Hepatocyte (in vitro differentiated cells): ENCODE measurements around the gene INSR. TPM values are rescaled to one million over a fixed set of nuclear protein-coding genes. Genes with fewer than 3 reads are reported as not detected.

Experiments
- DNase-seq: peaks from one replicate; pipeline ENCODE4 v3.0.0-alpha.2; 2016; ENCODE audit warnings: low spot score
- H2AFZ ChIP-seq: fragments of 200-600 bp; sonication (generic); 2 replicates; pipeline ENCODE4 v1.6.0; 2016; ENCODE audit warnings: antibody characterized with exemption, mild to moderate bottlenecking
- H3K27ac ChIP-seq: fragments of 200-600 bp; sonication (generic); 2 replicates; pipeline ENCODE4 v1.5.1; 2016; ENCODE audit warnings: mild to moderate bottlenecking
- H3K27me3 ChIP-seq: fragments of 200-600 bp; sonication (generic); 2 replicates; pipeline ENCODE4 v1.6.1; 2016
- H3K36me3 ChIP-seq: fragments of 200-600 bp; sonication (generic); replicated peaks from 2 replicates; pipeline ENCODE4 v1.5.1; 2016; ENCODE audit warnings: low read depth; ENCODE audit not compliant: insufficient read depth
- H3K4me1 ChIP-seq: fragments of 200-600 bp; sonication (generic); 2 replicates; pipeline ENCODE4 v1.5.1; 2016; ENCODE audit warnings: mild to moderate bottlenecking, moderate library complexity; ENCODE audit not compliant: insufficient read depth
- H3K4me2 ChIP-seq: fragments of 200-600 bp; sonication (generic); 2 replicates; pipeline ENCODE4 v1.6.0; 2016
- H3K4me3 ChIP-seq: fragments of 200-600 bp; sonication (generic); 2 replicates; pipeline ENCODE4 v1.5.1; 2016; ENCODE audit warnings: mild to moderate bottlenecking
- H3K79me2 ChIP-seq: fragments of 200-600 bp; sonication (generic); 2 replicates; pipeline ENCODE4 v1.6.0; 2017; ENCODE audit warnings: mild to moderate bottlenecking
- H3K9me2 ChIP-seq: fragments of 200-600 bp; sonication (generic); replicated peaks from 2 replicates; pipeline ENCODE4 v1.6.0; 2017; ENCODE audit warnings: mild to moderate bottlenecking; ENCODE audit not compliant: insufficient read depth
- H3K9me3 ChIP-seq: fragments of 200-600 bp; sonication (generic); 2 replicates; pipeline ENCODE4 v1.5.1; 2016; ENCODE audit warnings: low read depth, mild to moderate bottlenecking
- H4K20me1 ChIP-seq: fragments of 200-600 bp; sonication (generic); 2 replicates; pipeline ENCODE4 v1.6.0; 2016; ENCODE audit warnings: mild to moderate bottlenecking; ENCODE audit not compliant: insufficient read depth, poor library complexity, severe bottlenecking
- EZH2 ChIP-seq: fragments of 200-600 bp; sonication (generic); IDR thresholded peaks from 2 replicates; pipeline ENCODE4 v1.6.1; 2016; ENCODE audit warnings: antibody characterized with exemption, mild to moderate bottlenecking, borderline replicate concordance
- EZH2phosphoT487 ChIP-seq: fragments of 200-600 bp; sonication (generic); IDR thresholded peaks from one replicate; pipeline ENCODE4 v1.6.1; 2018; ENCODE audit warnings: antibody characterized with exemption, mild to moderate bottlenecking, low read depth, moderate library complexity; ENCODE audit not compliant: unreplicated experiment, severe bottlenecking
- WGBS: methylation state at CpG from one replicate; pipeline ENCODE4 v1.1.6; 2016; ENCODE audit warnings: low lambda C conversion rate; ENCODE audit errors: missing lambda C conversion rate; 5-methylcytosine and 5-hydroxymethylcytosine counted together
- polyA plus RNA-seq: library from polyadenylated mRNA; unstranded; fragments of >200 nt; fragmentation: Nextera tagmentation; extraction: Ambion mirVana; gene quantifications from 2 replicates; pipeline ENCODE4 v1.2.1, GENCODE V29; 2016
- total RNA-seq: library from RNA; depleted of rRNA; stranded (reverse); fragments of >200 nt; gene quantifications from 2 replicates; pipeline ENCODE4 v1.2.3, GENCODE V29; 2014
- TF ChIP-seq, protein P1 (sequence below): fragments of 200-600 bp; sonication (generic); IDR thresholded peaks from 2 replicates; pipeline ENCODE4 v1.5.1; 2016; ENCODE audit warnings: antibody characterized with exemption, mild to moderate bottlenecking; ENCODE audit not compliant: poor library complexity

INSR gene
- total and polyA plus RNA-seq, 2 experiments from 2014 or later = 17.0 to 59.0 TPM

DNA sequence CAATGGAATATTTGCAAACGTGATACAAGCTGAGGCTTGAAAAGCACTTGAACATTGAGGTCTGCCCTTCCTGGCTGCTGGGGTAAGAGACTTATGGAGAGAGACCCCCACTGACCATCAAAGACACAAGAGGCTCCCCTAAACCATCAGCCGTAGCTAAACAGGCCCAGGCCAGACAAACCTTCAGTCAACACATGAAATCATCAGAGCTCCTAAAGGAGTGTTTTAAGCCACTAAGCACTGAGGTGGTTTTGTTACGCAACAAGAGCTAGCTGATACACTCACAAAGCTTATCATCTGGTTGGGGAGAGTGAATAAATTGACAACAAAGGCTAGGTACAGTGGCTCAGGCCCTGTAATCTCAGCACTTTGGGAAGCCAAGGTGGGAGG lies 114.3 kb downstream of the INSR start:
- Histone ChIP-seq H3K4me3 (no peak overlapping the region), H2AFZ (no peak overlapping the region), H3K27ac (no peak overlapping the region), H3K79me2 (peaks cover 11% of the 10 kb centered on the region), H3K9me3 (no peaks in the 10 kb centered on the region), H3K36me3 (no peaks in the 10 kb centered on the region), H3K27me3 (no peaks in the 10 kb centered on the region), H4K20me1 (peaks cover 7% of the 10 kb centered on the region), H3K9me2 (no peaks in the 10 kb centered on the region), H3K4me1 (peaks cover 20% of the 10 kb centered on the region), H3K4me2 (no peak overlapping the region)
- WGBS = 66% methylated on average over 3 of the region's 3 CpGs
- DNase-seq = no peak
- no peak for TF ChIP-seq EZH2phosphoT487
- TF ChIP-seq EZH2 = no peak
- TF ChIP-seq, protein P1, sequence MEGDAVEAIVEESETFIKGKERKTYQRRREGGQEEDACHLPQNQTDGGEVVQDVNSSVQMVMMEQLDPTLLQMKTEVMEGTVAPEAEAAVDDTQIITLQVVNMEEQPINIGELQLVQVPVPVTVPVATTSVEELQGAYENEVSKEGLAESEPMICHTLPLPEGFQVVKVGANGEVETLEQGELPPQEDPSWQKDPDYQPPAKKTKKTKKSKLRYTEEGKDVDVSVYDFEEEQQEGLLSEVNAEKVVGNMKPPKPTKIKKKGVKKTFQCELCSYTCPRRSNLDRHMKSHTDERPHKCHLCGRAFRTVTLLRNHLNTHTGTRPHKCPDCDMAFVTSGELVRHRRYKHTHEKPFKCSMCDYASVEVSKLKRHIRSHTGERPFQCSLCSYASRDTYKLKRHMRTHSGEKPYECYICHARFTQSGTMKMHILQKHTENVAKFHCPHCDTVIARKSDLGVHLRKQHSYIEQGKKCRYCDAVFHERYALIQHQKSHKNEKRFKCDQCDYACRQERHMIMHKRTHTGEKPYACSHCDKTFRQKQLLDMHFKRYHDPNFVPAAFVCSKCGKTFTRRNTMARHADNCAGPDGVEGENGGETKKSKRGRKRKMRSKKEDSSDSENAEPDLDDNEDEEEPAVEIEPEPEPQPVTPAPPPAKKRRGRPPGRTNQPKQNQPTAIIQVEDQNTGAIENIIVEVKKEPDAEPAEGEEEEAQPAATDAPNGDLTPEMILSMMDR = no peak

DNA sequence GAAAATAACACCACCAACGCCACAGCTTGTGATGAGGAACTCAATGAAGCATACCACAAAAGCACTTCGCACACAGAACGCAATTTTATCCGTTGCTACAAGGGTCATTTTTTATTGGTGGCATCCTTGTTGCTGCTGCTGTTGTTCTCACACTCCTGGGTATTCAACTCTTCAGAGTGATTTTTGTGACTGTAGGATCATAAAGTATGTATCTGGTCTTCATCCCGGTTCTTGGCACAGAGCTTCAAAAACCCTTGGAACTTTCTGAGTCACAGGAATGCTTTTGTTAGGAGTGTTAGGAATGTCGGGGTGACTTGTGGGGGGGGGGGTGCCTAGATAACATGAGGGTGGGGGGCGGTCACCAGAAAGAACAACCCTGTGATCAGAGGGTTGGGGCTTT lies 116.3 kb downstream of the INSR start:
- Histone ChIP-seq H3K4me3 (no peak overlapping the region), H3K27me3 (no peaks in the 10 kb centered on the region), H3K36me3 (no peaks in the 10 kb centered on the region), H3K4me2 (no peak overlapping the region), H4K20me1 (peaks cover 7% of the 10 kb centered on the region), H2AFZ (no peak overlapping the region), H3K4me1 (peaks cover 15% of the 10 kb centered on the region), H3K9me3 (no peaks in the 10 kb centered on the region), H3K9me2 (no peaks in the 10 kb centered on the region), H3K27ac (no peak overlapping the region), H3K79me2 (peaks cover 5% of the 10 kb centered on the region)
- no peak for DNase-seq
- 77% methylated on average over 7 of the region's 7 CpGs for WGBS
- TF ChIP-seq, protein P1 = no peak
- TF ChIP-seq EZH2 = no peak
- no peak for TF ChIP-seq EZH2phosphoT487

DNA sequence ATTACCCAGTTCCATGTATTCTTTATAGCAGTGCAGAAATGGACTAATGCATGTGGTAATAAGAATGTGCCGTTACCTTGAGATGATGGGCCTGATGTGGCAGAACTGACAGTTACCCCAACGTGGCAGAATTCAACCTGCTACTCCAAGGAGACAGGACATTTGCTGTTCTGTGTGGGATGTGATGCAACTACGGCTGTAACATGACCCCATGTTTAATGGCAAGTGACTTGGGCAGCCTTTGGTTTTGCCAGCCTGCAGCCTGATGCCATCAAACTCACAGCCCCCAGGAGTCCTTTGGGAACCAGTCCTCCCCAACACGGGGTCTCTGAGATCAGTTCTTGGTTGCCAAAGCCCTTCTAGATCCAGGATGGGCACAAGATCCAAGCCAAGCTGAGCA lies 117.4 kb downstream of the INSR start:
- TF ChIP-seq EZH2 = no peak
- TF ChIP-seq, protein P1 = no peak
- TF ChIP-seq EZH2phosphoT487 = no peak
- Histone ChIP-seq H3K4me1 (peaks cover 8% of the 10 kb centered on the region), H3K9me2 (no peaks in the 10 kb centered on the region), H3K4me2 (no peak overlapping the region), H3K36me3 (no peaks in the 10 kb centered on the region), H3K79me2 (peaks cover 5% of the 10 kb centered on the region), H3K27me3 (no peaks in the 10 kb centered on the region), H3K4me3 (no peak overlapping the region), H2AFZ (no peak overlapping the region), H4K20me1 (peaks cover 7% of the 10 kb centered on the region), H3K27ac (no peak overlapping the region), H3K9me3 (no peaks in the 10 kb centered on the region)
- no peak for DNase-seq
- 95% methylated on average over 4 of the region's 4 CpGs for WGBS

DNA sequence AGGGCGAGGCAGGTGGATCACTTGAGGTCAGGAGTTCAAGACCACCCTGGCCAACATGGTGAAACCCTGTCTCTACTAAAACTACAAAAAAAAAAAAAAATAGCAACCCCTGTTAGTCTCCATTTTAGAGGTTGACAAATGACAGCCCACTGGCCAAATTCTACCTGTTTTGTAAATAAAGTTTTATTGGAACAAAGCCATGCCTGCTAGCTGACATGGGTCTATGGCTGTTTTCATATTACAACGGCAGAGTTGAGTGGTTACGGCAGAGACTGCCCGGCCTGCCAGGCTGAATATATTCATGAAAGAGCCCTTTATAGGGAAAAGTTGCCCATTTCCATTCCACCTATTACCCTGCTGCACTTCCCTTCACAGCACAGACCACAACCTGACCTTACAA lies 121.4 kb downstream of the INSR start:
- Histone ChIP-seq H3K27ac (no peak overlapping the region), H2AFZ (no peak overlapping the region), H3K27me3 (no peaks in the 10 kb centered on the region), H3K4me3 (no peak overlapping the region), H3K4me2 (no peak overlapping the region), H4K20me1 (peaks cover 4% of the 10 kb centered on the region), H3K9me3 (no peaks in the 10 kb centered on the region), H3K4me1 (no peaks in the 10 kb centered on the region), H3K9me2 (no peaks in the 10 kb centered on the region), H3K79me2 (peaks cover 3% of the 10 kb centered on the region), H3K36me3 (peaks cover 3% of the 10 kb centered on the region)
- TF ChIP-seq EZH2phosphoT487 = no peak
- DNase-seq = no peak
- 99% methylated on average over 4 of the region's 4 CpGs for WGBS
